HG02852 (cell line): ENCODE data around the gene NNAT.
"Not testable (repeated sequence)": the region's sequence is repeated elsewhere in the genome, so short reads cannot be mapped to it uniquely, and the experiment has no call there.

Experiments
- ATAC-seq: cut with Tn5 transposase; IDR thresholded peaks from one replicate; pipeline ENCODE4 v1.9.1; 2021; ENCODE audit warnings: mild to moderate bottlenecking, moderate library complexity; ENCODE audit not compliant: unreplicated experiment

Gene NNAT

GRCh38 chr20:37538003-37538402 is 17.0 kb downstream of the NNAT start:
- no peak for ATAC-seq

DNA sequence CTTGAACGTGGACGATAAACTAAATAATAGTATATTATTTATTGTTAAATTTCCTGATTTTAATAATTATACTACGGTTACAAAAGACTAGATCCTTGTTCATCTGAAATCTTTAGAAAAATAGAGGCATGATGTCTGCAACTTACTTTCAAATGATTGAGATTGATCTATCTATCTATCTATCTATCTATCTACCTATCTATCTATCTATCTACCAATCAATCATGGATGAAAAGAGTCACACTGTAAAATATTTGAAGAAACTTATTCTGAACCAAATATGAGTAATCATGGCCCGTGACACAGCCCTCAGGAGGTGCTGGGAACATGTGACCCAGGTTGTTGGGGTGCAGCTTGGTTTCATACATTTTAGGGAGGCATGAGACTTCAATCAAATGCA is 18.4 kb downstream of the NNAT start:
- ATAC-seq: no peak

GRCh38 chr20:37540001-37540400 is 19.0 kb downstream of the NNAT start:
- no peak for ATAC-seq

DNA sequence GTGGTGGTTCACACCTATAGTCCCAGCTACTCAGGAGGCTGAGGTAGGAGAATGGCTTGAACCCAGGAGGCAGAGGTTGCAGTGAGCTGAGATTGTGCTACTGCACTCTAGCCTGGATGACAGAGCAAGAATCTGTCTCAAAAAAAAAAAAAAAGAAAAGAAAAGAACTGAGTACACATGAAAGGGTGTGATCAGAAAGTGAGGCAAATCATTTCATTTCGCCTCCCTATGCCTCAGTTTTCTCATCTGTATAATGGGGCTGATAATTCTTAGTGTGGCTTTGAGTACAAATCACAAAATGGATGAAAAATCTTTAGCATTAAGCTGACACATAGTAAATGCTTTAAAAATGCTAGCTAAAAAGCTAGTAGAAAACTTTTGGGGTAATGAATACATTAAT is 19.8 kb downstream of the NNAT start:
- not testable (repeated sequence) for ATAC-seq

DNA sequence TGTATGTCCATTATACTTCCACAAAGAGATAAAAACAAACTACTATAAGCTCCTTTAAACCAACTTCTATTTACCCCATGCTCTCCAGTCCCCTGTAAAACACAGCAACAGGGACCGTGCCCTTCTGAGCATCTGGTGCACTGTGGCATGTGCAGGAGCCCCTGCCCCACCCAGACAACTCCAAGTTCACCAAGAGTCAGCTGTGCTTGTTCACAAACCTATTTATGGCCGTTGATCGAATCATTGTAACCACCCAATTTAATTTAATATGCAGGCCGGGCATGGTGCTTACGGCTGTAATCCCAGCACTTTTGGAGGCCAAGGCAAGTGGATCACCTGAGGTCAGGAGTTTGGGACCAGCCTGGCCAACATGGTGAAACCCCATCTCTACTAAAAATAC is 20.3 kb downstream of the NNAT start:
- ATAC-seq: no peak

DNA sequence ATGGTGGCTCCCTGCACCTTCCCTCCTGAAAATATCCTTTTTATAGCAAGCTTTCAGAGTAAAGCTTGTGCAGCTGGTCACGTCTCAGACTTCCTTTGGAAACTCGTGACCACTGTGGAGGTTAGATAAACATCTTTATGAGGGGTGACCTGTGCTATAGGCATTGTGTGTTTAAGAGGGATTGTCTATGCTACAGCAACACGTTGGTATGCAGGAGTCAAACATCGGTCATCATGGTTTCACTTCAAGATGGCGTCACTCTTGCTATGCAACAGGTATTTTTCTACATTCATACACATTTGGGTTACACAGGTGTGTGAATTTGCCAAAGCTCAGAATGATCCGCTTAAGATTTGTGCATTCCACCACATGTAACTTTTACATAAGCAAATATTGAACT is 21.2 kb downstream of the NNAT start:
- no peak for ATAC-seq

DNA sequence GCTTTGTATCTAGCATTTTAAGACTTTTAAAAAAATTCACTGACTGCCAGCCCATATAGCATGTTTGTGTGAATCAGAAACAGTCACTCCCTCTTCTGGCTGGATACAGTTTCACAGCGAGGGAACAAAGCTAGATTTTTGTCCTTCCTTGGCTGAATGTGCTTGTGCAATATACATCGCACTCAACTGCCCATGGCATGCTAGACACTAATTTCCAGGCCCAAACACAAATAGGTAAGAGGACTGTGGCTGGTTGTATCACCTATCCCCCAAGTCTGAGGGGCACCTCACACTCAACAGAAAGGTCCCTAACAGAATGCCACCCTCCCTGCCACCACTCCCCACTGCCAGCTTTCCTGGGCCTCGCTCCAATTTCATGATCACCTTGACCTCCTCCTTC is 22.8 kb downstream of the NNAT start:
- ATAC-seq: no peak

- no peak for ATAC-seq
Observed at GRCh38 chr20:37544386-37544785, 23.3 kb downstream of the NNAT start.

DNA sequence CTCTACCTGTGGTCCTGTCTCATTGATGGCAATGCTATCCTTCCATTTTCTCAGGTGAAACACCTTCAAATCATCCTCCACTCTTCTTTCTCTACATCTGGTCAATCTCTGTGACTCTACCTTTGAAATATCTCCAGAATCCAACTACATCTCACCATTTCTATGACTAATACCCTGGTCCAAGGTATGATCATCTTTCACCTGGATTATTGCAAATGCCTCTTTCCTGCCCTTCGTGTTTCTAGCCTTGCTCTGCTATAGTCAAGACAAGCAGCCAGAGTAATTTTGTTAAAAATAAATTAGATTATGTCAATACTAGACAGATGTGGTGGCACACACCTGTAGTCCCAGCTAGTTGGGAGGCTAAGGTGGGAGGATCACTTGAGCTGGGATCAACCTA is 24.5 kb downstream of the NNAT start:
- ATAC-seq: no peak

DNA sequence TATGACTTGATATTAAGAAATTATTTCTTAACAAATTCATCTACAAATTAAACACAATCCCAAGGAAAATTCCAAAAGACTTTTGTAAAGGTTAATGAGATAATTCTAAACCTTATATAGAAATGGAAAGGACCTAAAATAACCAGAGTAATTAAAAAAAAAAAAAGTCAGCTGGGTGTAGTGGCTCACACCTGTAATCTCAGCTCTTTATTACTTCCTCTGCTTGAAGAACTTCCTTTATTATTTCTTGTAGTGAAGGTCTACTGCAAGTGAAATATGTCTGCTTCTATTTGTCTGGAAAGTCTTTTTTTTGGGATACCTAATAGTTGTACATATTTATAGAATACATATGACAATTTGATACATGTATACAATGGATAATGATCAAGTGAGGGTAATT is 26.9 kb downstream of the NNAT start:
- no peak for ATAC-seq

GRCh38 chr20:37550101-37550920 is 29.3 kb downstream of the NNAT start:
- not testable (repeated sequence) for ATAC-seq

GRCh38 chr20:37551660-37552059 is 30.6 kb downstream of the NNAT start:
- not testable (repeated sequence) for ATAC-seq

DNA sequence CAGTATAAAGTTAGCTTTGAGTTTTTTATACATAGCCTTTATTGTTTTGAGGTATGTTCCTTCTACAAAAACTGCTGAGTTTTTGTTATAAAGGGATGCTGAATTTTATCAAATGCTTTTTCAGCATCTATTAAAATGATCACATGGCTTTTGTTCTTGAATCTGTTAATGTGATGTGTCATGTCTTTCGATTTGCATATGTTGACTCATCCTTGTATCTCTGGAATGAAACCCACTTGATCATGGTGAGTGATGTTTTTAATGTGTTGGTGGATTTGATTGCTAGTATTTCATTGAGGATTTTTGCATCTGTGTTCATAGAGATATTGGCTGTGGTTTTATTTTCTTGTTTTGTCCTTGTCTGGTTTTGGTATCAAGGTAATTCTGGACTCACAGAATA is 31.4 kb downstream of the NNAT start:
- no peak for ATAC-seq

GRCh38 chr20:37554721-37555298 is 33.8 kb downstream of the NNAT start:
- not testable (repeated sequence) for ATAC-seq

- ATAC-seq: no peak
Observed at GRCh38 chr20:37556538-37556937, 35.5 kb downstream of the NNAT start.

- no peak for ATAC-seq
Observed at GRCh38 chr20:37558306-37558705, 37.3 kb downstream of the NNAT start.

GRCh38 chr20:37558779-37559178 is 37.7 kb downstream of the NNAT start:
- ATAC-seq: no peak

- ATAC-seq: no peak
Observed at GRCh38 chr20:37559312-37560027, 38.4 kb downstream of the NNAT start.

DNA sequence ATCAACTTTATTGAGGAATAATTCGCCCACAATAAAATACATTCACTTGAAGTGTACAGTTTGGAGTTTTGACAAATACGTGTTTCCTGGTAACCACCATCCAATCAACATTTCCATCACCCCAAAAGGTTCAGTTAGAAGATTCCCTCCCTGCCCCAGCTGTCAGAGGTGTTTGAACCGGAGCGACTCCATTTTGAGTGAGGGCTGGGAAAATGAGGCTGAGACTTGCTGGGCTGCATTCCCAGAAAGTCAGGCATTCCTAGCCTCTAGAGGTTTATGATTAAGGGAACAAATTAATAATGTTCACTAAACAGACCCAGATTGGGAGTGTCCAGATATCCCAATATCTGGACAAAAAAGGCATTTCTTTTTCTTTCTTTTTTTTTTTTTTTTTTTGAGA is 39.6 kb downstream of the NNAT start:
- ATAC-seq: no peak

- no peak for ATAC-seq
Observed at GRCh38 chr20:37562695-37563480, 41.8 kb downstream of the NNAT start.

- no peak for ATAC-seq
Observed at GRCh38 chr20:37564016-37564387, 43.0 kb downstream of the NNAT start.
